Fibroblast of lung (primary cell): ENCODE data around the gene ATP5MK. TPM values are rescaled to one million over a fixed set of nuclear protein-coding genes. Genes with fewer than 3 reads are reported as not detected.

Experiments
- DNase-seq, 2 donors: peaks; one replicate each; pipeline versions ENCODE4 v3.0.0 to v3.0.0-alpha.2; 2010; ENCODE audit warnings: low read depth in 2 of 2
- H2AFZ ChIP-seq: 2 replicates; pipeline ENCODE4 v1.5.1; 2012; ENCODE audit warnings: low read length, control low read depth, inconsistent platforms
- H3K27ac ChIP-seq: 2 replicates; pipeline ENCODE4 v1.5.1; 2011; ENCODE audit warnings: low read length, control low read depth; ENCODE audit not compliant: insufficient read depth
- H3K27me3 ChIP-seq: 2 replicates; pipeline ENCODE4 v1.5.1; 2011; ENCODE audit warnings: mild to moderate bottlenecking, low read length; ENCODE audit not compliant: control insufficient read depth, insufficient read depth
- H3K36me3 ChIP-seq: 2 replicates; pipeline ENCODE4 v1.5.1; 2011; ENCODE audit warnings: low read length; ENCODE audit not compliant: control insufficient read depth, insufficient read depth
- H3K4me1 ChIP-seq: 2 replicates; pipeline ENCODE4 v1.5.1; 2011; ENCODE audit warnings: low read length; ENCODE audit not compliant: control insufficient read depth, insufficient read depth; ENCODE audit errors: extremely low read depth
- H3K4me2 ChIP-seq: 2 replicates; pipeline ENCODE4 v1.5.1; 2011; ENCODE audit warnings: low read length, control low read depth; ENCODE audit not compliant: insufficient read depth; ENCODE audit errors: extremely low read depth
- H3K4me3 ChIP-seq, 4 experiments: fragments of 200-600 bp in 1 of 4; sonication (generic) in 1 of 4; replicated peaks in 1 of 4; 2 replicates each; pipeline ENCODE4 v1.5.1; 2011 to 2016; ENCODE audit warnings: low read length in 4 of 4, low read depth in 3 of 4, mild to moderate bottlenecking in 3 of 4, control low read depth in 2 of 4, inconsistent platforms in 1 of 4, mixed read lengths in 1 of 4; ENCODE audit not compliant: insufficient read depth in 1 of 4; ENCODE audit errors: control extremely low read depth in 1 of 4
- H3K79me2 ChIP-seq: 2 replicates; pipeline ENCODE4 v1.5.1; 2012; ENCODE audit warnings: mild to moderate bottlenecking, low read length, inconsistent platforms; ENCODE audit not compliant: control insufficient read depth, insufficient read depth
- H3K9ac ChIP-seq: 2 replicates; pipeline ENCODE4 v1.5.1; 2011; ENCODE audit warnings: mild to moderate bottlenecking, low read length, control low read depth; ENCODE audit not compliant: insufficient read depth
- H3K9me3 ChIP-seq: 2 replicates; pipeline ENCODE4 v1.5.1; 2012; ENCODE audit warnings: low read depth, low read length; ENCODE audit not compliant: control insufficient read depth, insufficient read depth
- H4K20me1 ChIP-seq: 2 replicates; pipeline ENCODE4 v1.5.1; 2011; ENCODE audit warnings: low read length; ENCODE audit not compliant: control insufficient read depth, insufficient read depth; ENCODE audit errors: extremely low read depth
- CTCF ChIP-seq, 2 donors: IDR thresholded peaks in 1 of 2; conservative IDR thresholded peaks in 1 of 2; 1 replicate in 1 of 2; 2 replicates in 1 of 2; pipeline ENCODE4 v1.5.1; 2011 to 2012; ENCODE audit warnings: low read length in 2 of 2, control low read depth in 1 of 2, inconsistent platforms in 1 of 2, low read depth in 1 of 2, mild to moderate bottlenecking in 1 of 2
- EZH2 ChIP-seq: IDR thresholded peaks from 2 replicates; pipeline ENCODE4 v1.5.1; 2012; ENCODE audit warnings: low read length, control low read depth, mild to moderate bottlenecking; ENCODE audit errors: missing control alignments
- polyA plus RNA-seq, 2 donors: library from polyadenylated mRNA; depleted of rRNA in 1 of 2; stranded (reverse) in 1 of 2; unstranded in 1 of 2; fragments of >200 nt; gene quantifications; 2 replicates each; pipeline ENCODE4 v1.2.1, GENCODE V29; 2011 to 2012; ENCODE audit warnings: missing spikeins in 1 of 2
- total RNA-seq: library from RNA; depleted of rRNA; stranded (reverse); fragments of >200 nt; gene quantifications from 2 replicates; pipeline ENCODE4 v1.2.1, GENCODE V29; 2014

ATP5MK gene
- total and polyA plus RNA-seq, 2 donors (not counting 1 experiment from before 2014, with no cell fraction given): 155 to 386 TPM

GRCh38 chr10:103433858-103434257 is 37.6 kb upstream of the ATP5MK start:
- Histone ChIP-seq H3K36me3 (peaks cover 10% of the 10 kb centered on the region), H3K27ac (no peak overlapping the region)

GRCh38 chr10:103431902-103432301 is 35.6 kb upstream of the ATP5MK start:
- Histone ChIP-seq H3K4me1 (no peaks in the 10 kb centered on the region), H3K9me3 (no peaks in the 10 kb centered on the region), H3K27me3 (no peaks in the 10 kb centered on the region), H4K20me1 (no peaks in the 10 kb centered on the region), H3K27ac (no peak overlapping the region), H3K4me2 (no peak overlapping the region), H3K9ac (no peak overlapping the region), H3K36me3 (peaks cover 12% of the 10 kb centered on the region), H3K79me2 (no peaks in the 10 kb centered on the region), H3K4me3 (no peak overlapping the region), H2AFZ (no peak overlapping the region)
- TF ChIP-seq CTCF (conservative IDR thresholded peaks at IDR 0.05 in 1 of 2, IDR thresholded peaks at IDR 0.05 in 1 of 2; ENCODE audit: low read depth in 1 of 2, low read length in 2 of 2) (no peak), EZH2 (no peak)
- peak in 1 of 2 donors; percentile 21 for DNase-seq

More at GRCh38 chr10:103433858-103434257, 37.6 kb upstream of the ATP5MK start:
- Histone ChIP-seq H2AFZ (no peak overlapping the region), H3K4me3 (no peak overlapping the region), H3K9ac (no peak overlapping the region), H3K4me2 (no peak overlapping the region), H3K27me3 (no peaks in the 10 kb centered on the region), H3K4me1 (no peaks in the 10 kb centered on the region), H3K9me3 (no peaks in the 10 kb centered on the region), H4K20me1 (no peaks in the 10 kb centered on the region), H3K79me2 (no peaks in the 10 kb centered on the region)
- TF ChIP-seq EZH2: no peak
- TF ChIP-seq CTCF (conservative IDR thresholded peaks at IDR 0.05 in 1 of 2, IDR thresholded peaks at IDR 0.05 in 1 of 2; ENCODE audit: low read depth in 1 of 2, low read length in 2 of 2): no peak
- DNase-seq: peak in 1 of 2 donors; percentile 10

- Histone ChIP-seq H3K4me3 (no peak overlapping the region), H3K27ac (no peak overlapping the region), H3K4me2 (no peak overlapping the region), H4K20me1 (no peaks in the 10 kb centered on the region), H3K9me3 (no peaks in the 10 kb centered on the region), H3K4me1 (no peaks in the 10 kb centered on the region), H3K27me3 (no peaks in the 10 kb centered on the region), H3K79me2 (no peaks in the 10 kb centered on the region), H3K9ac (no peak overlapping the region), H2AFZ (no peak overlapping the region), H3K36me3 (peaks cover 16% of the 10 kb centered on the region)
- TF ChIP-seq CTCF (conservative IDR thresholded peaks at IDR 0.05 in 1 of 2, IDR thresholded peaks at IDR 0.05 in 1 of 2; ENCODE audit: low read depth in 1 of 2, low read length in 2 of 2) (no peak), EZH2 (no peak)
- no peak for DNase-seq
These were observed 33.4 kb upstream of the ATP5MK start for GRCh38 chr10:103429647-103430046.
